Gastrocnemius medialis (tissue), 4 donors: ENCODE measurements around the gene VWA8. TPM values are rescaled to one million over a fixed set of nuclear protein-coding genes. Genes with fewer than 3 reads are reported as not detected.

Experiments
- ATAC-seq, 2 donors: fragments of 150-250 bp; one replicate each; pipeline ENCODE4 v1.9.1; 2016
- DNase-seq, 2 donors: peaks; one replicate each; pipeline ENCODE4 v3.0.0-alpha.2; 2019
- H3K27ac ChIP-seq, 4 donors: fragments of 200-600 bp; sonication (generic); 1 replicate in 1 of 4; 2 replicates in 3 of 4; pipeline ENCODE4 v1.5.1; 2016 to 2018; ENCODE audit warnings: mild to moderate bottlenecking in 2 of 4, moderate library complexity in 1 of 4
- H3K27me3 ChIP-seq, 3 donors: fragments of 200-600 bp; sonication (generic) in 2 of 3; 1 replicate in 1 of 3; 2 replicates in 2 of 3; pipeline versions ENCODE4 v1.5.1 to v1.6.0; 2016 to 2019; ENCODE audit warnings: mild to moderate bottlenecking in 1 of 3, moderate library complexity in 1 of 3
- H3K36me3 ChIP-seq, 2 donors: fragments of 200-600 bp; sonication (generic) in 1 of 2; one replicate each; pipeline ENCODE4 v1.5.1; 2017 to 2018
- H3K4me1 ChIP-seq, 2 donors: fragments of 200-600 bp; sonication (generic) in 1 of 2; one replicate each; pipeline ENCODE4 v1.5.1; 2016 to 2017; ENCODE audit warnings: mild to moderate bottlenecking in 2 of 2
- H3K4me3 ChIP-seq, 4 donors: fragments of 200-600 bp; sonication (generic) in 3 of 4; 1 replicate in 1 of 4; 2 replicates in 3 of 4; pipeline ENCODE4 v1.5.1; 2016 to 2019; ENCODE audit warnings: mild to moderate bottlenecking in 2 of 4
- H3K9me3 ChIP-seq, 3 donors: fragments of 200-600 bp; sonication (generic) in 2 of 3; 1 replicate in 1 of 3; 2 replicates in 2 of 3; pipeline ENCODE4 v1.5.1; 2016 to 2019
- POLR2A ChIP-seq, 2 donors: fragments of 450-650 bp; IDR thresholded peaks; one replicate each; pipeline ENCODE4 v1.6.1; 2017; ENCODE audit warnings: antibody characterized with exemption in 2 of 2, mild to moderate bottlenecking in 2 of 2, moderate library complexity in 2 of 2
- in situ Hi-C, 4 donors: fragments of 200-750 bp; cut with MboI; loops; one replicate each; pipeline versions ENCODE4 v1.15.0 to v1.8.0; 2017; ENCODE audit warnings: low sequenced_read_pairs in 4 of 4
- intact Hi-C: fragments of 100-400 bp; cut with DNase I; formaldehyde crosslinking; loops from one replicate; pipeline ENCODE4 v1.15.1; 2023; ENCODE audit warnings: low total_unique reads
- microRNA-seq, 2 donors: library from miRNA; unstranded; fragments of <30 nt; microRNA quantifications; one replicate each; pipeline ENCODE4, GENCODE V29; 2016; ENCODE audit warnings: borderline replicate concordance in 2 of 2
- total RNA-seq, 4 donors: library from RNA; depleted of rRNA; stranded (reverse); fragments of >200 nt; gene quantifications; one replicate each; pipeline versions ENCODE4 v1.1.0 to v1.2.3, GENCODE V29; 2016
- TF ChIP-seq, protein P1 (sequence below), 5 experiments: fragments of 450-650 bp in 3 of 5; fragments of 200-600 bp in 2 of 5; sonication (generic) in 2 of 5; IDR thresholded peaks in 4 of 5; conservative IDR thresholded peaks in 1 of 5; 1 replicate in 4 of 5; 2 replicates in 1 of 5; pipeline ENCODE4 v1.5.1; 2016 to 2019; ENCODE audit warnings: antibody characterized with exemption in 5 of 5, mild to moderate bottlenecking in 3 of 5, moderate library complexity in 3 of 5

VWA8 gene
- total RNA-seq, 4 donors from 2014 or later, result 24.7 to 37.9 (median 29.7) TPM

- no peaks in the 10 kb centered on the region for H3K36me3 ChIP-seq
- intact Hi-C loops (no loop called here), in situ Hi-C loops (no loop called here)
- DNase-seq (peak in 1 of 2 donors; percentile 64), ATAC-seq (peak; percentile 33 to 73)
- H3K9me3 ChIP-seq, result no peaks in the 10 kb centered on the region
- no peak for TF ChIP-seq POLR2A (IDR thresholded peaks at IDR 0.05)
- TF ChIP-seq, protein P1, sequence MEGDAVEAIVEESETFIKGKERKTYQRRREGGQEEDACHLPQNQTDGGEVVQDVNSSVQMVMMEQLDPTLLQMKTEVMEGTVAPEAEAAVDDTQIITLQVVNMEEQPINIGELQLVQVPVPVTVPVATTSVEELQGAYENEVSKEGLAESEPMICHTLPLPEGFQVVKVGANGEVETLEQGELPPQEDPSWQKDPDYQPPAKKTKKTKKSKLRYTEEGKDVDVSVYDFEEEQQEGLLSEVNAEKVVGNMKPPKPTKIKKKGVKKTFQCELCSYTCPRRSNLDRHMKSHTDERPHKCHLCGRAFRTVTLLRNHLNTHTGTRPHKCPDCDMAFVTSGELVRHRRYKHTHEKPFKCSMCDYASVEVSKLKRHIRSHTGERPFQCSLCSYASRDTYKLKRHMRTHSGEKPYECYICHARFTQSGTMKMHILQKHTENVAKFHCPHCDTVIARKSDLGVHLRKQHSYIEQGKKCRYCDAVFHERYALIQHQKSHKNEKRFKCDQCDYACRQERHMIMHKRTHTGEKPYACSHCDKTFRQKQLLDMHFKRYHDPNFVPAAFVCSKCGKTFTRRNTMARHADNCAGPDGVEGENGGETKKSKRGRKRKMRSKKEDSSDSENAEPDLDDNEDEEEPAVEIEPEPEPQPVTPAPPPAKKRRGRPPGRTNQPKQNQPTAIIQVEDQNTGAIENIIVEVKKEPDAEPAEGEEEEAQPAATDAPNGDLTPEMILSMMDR (IDR thresholded peaks at IDR 0.05 in 4 of 5, conservative IDR thresholded peaks at IDR 0.05 in 1 of 5), result no peak
- H3K4me3 ChIP-seq, result no peak overlapping the region
- H3K4me1 ChIP-seq, result no peaks in the 10 kb centered on the region
- H3K27me3 ChIP-seq, result no peaks in the 10 kb centered on the region
- no peak overlapping the region for H3K27ac ChIP-seq
Measured at GRCh38 chr13:41533266-41534052, 427.4 kb downstream of the VWA8 start.

- no peaks in the 10 kb centered on the region for H3K27me3 ChIP-seq
- intact Hi-C loops (no loop called here), in situ Hi-C loops (no loop called here)
- no peaks in the 10 kb centered on the region for H3K4me1 ChIP-seq
- DNase-seq, result no peak
- TF ChIP-seq, protein P1 (IDR thresholded peaks at IDR 0.05 in 4 of 5, conservative IDR thresholded peaks at IDR 0.05 in 1 of 5), result no peak
- no peak for TF ChIP-seq POLR2A (IDR thresholded peaks at IDR 0.05)
- H3K4me3 ChIP-seq, result no peak overlapping the region
- no peaks in the 10 kb centered on the region for H3K9me3 ChIP-seq
- H3K27ac ChIP-seq, result no peak overlapping the region
- no peaks in the 10 kb centered on the region for H3K36me3 ChIP-seq
- ATAC-seq, result no peak
Measured at GRCh38 chr13:41528021-41528420, 432.9 kb downstream of the VWA8 start.

GRCh38 chr13:41520660-41521630 lies 440.0 kb downstream of the VWA8 start:
- H3K9me3 ChIP-seq, result no peaks in the 10 kb centered on the region
- no peak for TF ChIP-seq POLR2A (IDR thresholded peaks at IDR 0.05)
- TF ChIP-seq, protein P1 (IDR thresholded peaks at IDR 0.05 in 4 of 5, conservative IDR thresholded peaks at IDR 0.05 in 1 of 5), result no peak
- DNase-seq, result no peak
- in situ Hi-C loops (no loop called here), intact Hi-C loops (no loop called here)
- H3K27me3 ChIP-seq, result no peaks in the 10 kb centered on the region
- no peaks in the 10 kb centered on the region for H3K4me1 ChIP-seq
- ATAC-seq, result no peak
- no peak overlapping the region for H3K27ac ChIP-seq
- H3K4me3 ChIP-seq, result no peak overlapping the region
- no peaks in the 10 kb centered on the region for H3K36me3 ChIP-seq

DNA sequence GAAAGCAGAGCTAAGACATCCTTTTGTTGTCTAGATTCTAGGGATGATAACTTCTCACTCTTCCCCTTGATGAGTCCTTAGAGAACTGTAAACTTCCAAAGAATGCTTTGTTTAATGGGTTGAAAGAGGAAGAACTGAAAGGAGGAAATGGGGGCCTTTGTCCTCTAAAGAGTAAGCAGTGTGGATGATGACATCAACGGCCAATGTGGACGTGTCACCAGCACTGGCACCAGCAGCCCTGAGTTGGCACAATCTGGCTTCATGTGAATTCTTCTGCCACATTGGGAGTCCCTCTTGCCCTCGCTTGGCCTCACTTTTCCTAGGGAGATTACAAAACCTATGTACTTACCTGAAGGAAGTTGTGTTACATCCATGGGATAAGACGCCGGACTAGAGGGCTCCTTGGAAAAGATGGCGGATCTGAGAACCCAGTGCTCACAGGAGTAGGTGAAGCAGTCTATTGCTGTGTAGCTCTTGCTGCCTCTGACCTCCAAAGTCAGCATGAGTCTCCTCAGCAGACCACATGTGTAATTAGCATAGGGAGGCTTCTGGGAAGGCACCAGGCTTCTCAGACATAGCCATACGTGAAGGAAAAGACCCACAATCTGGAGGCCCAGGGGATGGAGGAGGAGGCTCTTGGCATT lies 440.8 kb downstream of the VWA8 start:
- intact Hi-C loops (no loop called here), in situ Hi-C loops (no loop called here)
- H3K36me3 ChIP-seq, result no peaks in the 10 kb centered on the region
- no peak overlapping the region for H3K4me3 ChIP-seq
- no peak for DNase-seq
- no peak for TF ChIP-seq POLR2A (IDR thresholded peaks at IDR 0.05)
- TF ChIP-seq, protein P1 (IDR thresholded peaks at IDR 0.05 in 4 of 5, conservative IDR thresholded peaks at IDR 0.05 in 1 of 5), result no peak
- H3K4me1 ChIP-seq, result no peaks in the 10 kb centered on the region
- no peak overlapping the region for H3K27ac ChIP-seq
- H3K27me3 ChIP-seq, result no peaks in the 10 kb centered on the region
- ATAC-seq, result no peak
- no peaks in the 10 kb centered on the region for H3K9me3 ChIP-seq

Small RNAs within 50 kb of the gene (microRNA-seq; reads per million reads assigned to microRNA genes)
- gene MIR5006, result 0 reads per million in 2 donors

Other genes with a start within 250 kb of the VWA8 start
- 1 to 10 TPM; 2.2 to 3.7 (median 3.0) TPM for gene DGKH, start 87.5 kb upstream of the VWA8 start, total RNA-seq